GM19240 (cell line): ENCODE measurements around the gene ACSF3.
"Not testable (repeated sequence)": the region's sequence is repeated elsewhere in the genome, so short reads cannot be mapped to it uniquely, and the experiment has no call there.

Experiments
- DNase-seq: peaks from one replicate; pipeline ENCODE4 v3.0.0; 2011; ENCODE audit warnings: low spot score; ENCODE audit not compliant: insufficient read length

The ACSF3 gene

DNA sequence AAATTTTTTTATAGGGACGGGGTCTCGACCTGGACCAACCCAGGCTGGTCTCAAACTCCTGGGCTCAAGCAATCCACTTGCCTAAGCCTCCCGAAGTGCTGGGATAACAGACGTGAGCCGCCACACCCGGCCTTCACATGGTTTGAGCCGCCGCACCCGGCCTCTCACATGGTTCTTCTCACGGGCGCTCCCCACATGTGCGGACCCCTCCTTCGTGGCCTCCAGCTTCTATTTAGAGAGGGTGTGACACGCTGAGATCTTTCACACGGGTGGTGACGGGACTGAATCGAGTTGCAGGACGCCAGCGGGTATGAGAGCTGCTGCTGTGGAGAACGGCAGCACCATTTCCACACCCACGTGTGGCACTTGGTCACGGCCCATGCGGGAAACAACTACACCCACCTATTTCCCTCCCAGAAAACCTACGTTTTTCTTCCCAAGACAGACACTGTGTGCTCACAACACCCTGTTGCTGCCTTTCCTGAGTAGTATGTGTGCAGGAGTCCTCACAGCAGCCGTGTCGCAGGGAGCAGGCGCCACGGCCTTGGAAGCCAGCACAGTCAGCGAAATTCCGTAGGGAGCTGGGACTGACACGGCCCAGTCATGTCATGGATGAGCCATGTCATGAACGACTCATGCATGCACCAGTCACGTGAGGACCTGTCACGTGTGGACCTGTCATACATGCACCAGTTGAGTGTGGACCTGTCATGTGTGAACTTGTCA, 20.1 kb upstream of the ACSF3 start:
- no peak for DNase-seq

GRCh38 chr16:89074072-89074674, 19.5 kb upstream of the ACSF3 start:
- not testable (repeated sequence) for DNase-seq

GRCh38 chr16:89074803-89075688, 18.6 kb upstream of the ACSF3 start:
- no peak for DNase-seq

- no peak for DNase-seq
Measured at GRCh38 chr16:89076159-89076558, 17.5 kb upstream of the ACSF3 start.

GRCh38 chr16:89077076-89077475, 16.6 kb upstream of the ACSF3 start:
- no peak for DNase-seq

- no peak for DNase-seq
Measured at GRCh38 chr16:89078172-89078571, 15.5 kb upstream of the ACSF3 start.

DNA sequence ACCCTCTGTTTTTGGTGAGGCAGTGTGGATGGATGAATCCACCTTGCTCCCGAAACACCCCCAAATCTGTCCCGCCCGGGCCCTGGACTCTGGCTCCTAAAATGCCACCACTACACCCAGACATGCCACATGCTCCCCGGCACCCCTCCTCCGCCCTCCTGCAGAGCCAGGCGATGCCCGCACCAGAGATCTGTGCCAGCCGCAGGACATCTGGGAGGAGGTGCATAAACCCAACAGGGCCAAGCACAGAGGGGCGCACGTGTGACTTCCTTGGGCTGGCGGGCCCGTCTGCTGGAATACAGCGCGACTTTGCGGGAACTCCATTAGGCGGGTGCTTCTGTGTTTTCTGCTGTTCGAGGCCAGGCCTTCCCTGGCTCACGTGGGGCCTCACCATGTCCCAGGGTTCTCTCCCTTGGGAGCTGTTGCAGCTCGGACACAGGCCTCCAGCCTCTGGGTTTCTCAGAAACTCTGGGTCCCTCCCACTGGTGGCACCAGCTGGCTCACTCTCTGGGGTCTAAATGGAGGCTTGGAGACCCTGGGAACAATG, 14.1 kb upstream of the ACSF3 start:
- DNase-seq = no peak

DNA sequence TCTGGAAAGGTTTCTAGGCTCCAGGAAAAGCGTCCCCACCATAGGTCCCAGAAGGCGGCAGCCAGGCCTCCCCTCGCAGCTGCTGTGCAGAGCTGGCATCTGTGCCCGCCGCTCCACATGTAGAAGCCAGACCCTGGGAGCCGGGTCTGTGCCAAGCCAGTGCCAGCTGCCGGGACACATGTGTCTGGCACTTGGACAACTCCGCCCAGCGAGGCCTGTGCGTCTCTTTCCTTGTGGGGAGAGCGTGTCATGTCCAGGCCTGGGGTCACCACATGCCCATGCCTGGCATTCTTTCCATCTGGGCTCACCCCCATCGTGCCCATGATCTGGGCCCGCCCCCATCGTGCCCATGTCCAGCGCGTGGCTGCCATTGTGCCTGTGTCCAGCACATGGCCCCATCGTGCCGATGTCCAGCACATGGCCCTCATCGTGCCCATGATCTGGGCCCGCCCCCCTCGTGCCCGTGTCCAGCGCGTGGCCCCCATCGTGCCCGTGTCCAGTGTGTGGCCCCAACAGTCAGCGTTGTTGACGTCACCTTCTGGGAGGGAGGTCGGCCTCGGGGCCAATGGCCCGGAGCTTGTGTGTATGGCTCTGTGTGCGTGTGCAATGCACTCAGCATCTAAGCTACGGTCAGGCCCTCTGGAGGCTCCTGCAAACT, 13.3 kb upstream of the ACSF3 start:
- no peak for DNase-seq

DNA sequence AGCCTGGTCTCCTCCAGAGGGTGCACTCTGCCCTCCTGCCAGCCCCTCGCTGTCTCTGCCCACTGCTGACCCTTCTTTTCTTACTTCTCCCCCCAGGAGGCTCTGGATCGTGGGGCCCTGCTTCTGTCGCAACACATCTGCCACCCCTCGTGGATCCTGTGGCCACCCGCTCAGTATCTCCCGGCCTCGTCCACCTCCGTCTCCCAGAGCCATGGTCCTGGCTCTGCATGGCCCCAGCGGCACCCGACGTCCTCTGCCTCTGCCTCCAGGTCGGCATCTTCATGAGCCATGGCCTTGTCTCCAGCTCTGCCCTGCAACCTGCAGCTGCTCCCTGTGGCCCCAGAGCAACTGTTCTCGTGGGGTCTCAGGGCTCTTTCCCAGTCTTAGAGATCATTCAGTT, 12.1 kb upstream of the ACSF3 start:
- no peak for DNase-seq

DNA sequence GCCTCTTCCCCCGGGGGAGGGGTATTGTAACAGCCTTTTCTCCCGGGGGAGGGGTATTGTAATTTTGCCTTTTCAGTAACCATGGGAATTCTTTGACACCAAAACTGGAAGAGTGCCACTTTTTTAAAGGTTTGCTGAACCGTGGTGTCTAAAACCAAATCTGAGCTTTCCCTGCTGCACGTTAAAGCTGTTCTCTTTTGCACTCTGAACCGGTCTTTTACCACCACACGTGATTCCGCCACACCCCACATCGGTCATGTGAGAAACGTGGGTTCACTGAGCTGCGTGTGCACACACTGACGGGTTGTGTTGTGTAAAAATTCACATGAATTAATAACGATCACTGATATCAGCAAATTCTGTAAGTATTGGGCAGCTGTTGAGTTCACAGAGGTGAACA, 9.2 kb upstream of the ACSF3 start:
- DNase-seq = no peak

DNA sequence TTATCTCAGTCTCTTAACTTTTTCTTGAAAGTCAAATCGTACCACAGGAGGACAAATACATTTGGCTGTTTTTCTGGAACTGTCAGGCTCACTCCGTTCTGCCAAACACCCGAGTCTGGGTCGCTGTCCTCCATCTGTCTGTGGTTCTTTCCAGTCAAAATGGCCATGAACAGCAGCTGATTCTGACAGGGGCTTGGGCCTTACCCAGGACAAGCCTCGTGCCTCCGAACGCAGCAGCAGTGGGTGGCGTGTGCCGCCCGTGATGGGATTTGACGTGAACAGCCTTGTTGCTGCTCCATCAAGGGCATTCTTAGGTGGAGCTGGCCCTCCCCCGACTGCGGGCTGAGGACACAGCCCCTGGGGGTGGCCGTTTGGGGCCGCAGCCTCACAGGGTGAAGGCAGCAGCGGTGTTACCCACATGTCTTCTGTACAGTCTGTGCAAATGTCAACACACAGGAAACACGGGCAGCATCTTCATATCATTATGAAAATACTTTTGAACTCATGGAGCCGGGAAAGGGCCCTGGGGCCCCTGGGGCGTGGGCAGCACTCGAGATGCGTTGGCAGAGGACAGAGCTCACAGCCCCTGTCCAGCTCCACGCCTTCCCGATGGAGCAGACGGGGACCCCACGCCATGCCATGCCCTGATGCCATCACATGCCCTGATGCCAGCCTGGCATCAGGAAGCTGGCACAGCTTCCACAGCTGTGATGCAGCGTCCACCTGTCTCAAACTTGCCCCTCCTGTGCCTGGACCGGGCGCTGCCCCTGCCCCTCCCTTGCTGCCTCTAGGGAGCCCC, 8.6 kb upstream of the ACSF3 start:
- no peak for DNase-seq

- DNase-seq = no peak
Measured at GRCh38 chr16:89085755-89086154, 7.9 kb upstream of the ACSF3 start.

DNA sequence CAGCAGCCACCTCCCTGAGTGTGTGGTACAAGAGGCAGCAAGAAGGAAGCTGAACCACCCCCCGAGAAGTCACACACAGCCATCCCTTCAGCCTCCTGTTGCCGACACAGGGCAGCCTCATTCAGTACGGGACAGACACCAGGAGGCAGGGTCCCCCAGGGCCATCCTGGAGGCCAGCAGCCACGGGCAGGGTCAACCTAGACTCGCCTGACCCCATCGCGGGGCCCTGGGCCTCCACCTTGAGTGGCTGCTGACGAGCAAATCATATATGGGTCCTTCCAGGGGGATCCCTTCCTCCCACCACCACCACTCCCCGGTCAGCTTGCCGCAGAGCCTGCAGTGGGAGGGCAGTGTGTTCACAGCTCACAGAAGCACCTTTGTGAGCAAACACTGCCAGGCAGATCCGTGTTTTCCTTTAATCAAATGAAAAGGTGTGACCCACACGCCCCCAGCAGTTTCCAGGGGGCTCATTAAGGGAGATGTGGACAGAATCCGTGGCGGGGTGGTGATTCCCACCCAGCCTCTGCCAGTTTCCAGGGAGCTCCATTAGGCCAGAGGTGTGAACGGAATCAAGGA, 5.6 kb upstream of the ACSF3 start:
- no peak for DNase-seq

DNA sequence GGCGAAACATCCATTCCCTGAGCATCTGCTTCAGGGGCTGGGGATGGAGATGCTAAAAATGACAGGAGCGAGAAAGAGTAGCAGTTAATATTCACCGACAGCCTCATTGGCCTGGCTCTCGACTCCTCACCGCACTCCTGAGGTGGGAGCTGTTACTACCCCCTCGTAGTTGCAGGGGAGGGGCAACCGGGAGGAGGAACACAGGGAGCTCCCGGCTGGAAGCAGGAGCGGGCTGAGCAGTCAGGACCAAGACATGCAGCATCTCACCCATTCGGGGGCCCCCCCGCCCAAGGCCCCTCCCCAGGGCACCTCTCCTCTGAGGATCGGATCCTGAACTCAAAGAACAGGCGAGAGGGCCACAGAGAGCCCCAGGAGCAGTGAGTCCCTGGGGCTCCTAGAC, 4.5 kb upstream of the ACSF3 start:
- no peak for DNase-seq

DNA sequence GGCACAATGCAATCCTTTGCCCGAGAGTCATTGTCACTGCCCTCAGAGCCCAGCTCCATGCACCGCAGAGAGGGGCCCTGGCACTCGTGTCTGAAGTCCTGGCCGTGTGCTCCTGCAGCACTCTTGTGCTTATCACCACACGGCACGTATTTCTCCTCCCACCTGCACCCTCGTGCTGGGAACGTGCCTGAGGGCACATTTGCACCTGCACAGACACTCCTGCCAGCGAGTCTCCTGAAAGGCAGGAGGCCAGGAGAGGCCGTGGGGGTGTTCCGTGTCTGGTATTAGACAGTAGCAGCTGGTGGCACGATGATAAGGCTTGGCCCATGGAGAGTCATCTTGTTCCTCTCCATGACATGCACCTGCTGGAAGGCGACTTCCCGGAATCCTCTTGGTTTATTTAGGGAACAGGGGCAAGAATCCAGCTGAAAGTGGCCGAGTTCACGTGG, 3.4 kb upstream of the ACSF3 start:
- no peak for DNase-seq

GRCh38 chr16:89090669-89091426, 2.8 kb upstream of the ACSF3 start:
- no peak for DNase-seq

- no peak for DNase-seq
Measured at GRCh38 chr16:89092013-89092412, 1.6 kb upstream of the ACSF3 start.

GRCh38 chr16:89093252-89093601, 425 bp upstream of the ACSF3 start:
- not testable (repeated sequence) for DNase-seq

GRCh38 chr16:89094252-89094879, 714 bp downstream of the ACSF3 start:
- DNase-seq = no peak
